Ovary (tissue), 9 donors: ENCODE data around the gene LRMDA. TPM values are rescaled to one million over a fixed set of nuclear protein-coding genes. Genes with fewer than 3 reads are reported as not detected.

Source experiments
- DNase-seq, 5 donors: peaks; one replicate each; pipeline ENCODE4 v3.0.0-alpha.2; 2019 to 2020
- H3K27ac ChIP-seq, 2 donors: fragments of 200-600 bp; one replicate each; pipeline versions ENCODE4 v1.5.1 to v1.8.0; 2019 to 2022
- H3K27me3 ChIP-seq: fragments of 200-600 bp; one replicate; pipeline ENCODE4 v1.8.0; 2022
- H3K36me3 ChIP-seq: fragments of 200-600 bp; sonication (generic); one replicate; pipeline ENCODE4 v1.5.1; 2019
- H3K4me1 ChIP-seq: one replicate; pipeline ENCODE4 v1.8.1; 2013; ENCODE audit warnings: mild to moderate bottlenecking, moderate library complexity; ENCODE audit not compliant: insufficient read depth
- H3K4me3 ChIP-seq: fragments of 200-600 bp; sonication (generic); one replicate; pipeline ENCODE4 v1.5.1; 2017
- H3K9me3 ChIP-seq, 2 donors: fragments of 200-600 bp in 1 of 2; sonication (generic) in 1 of 2; one replicate each; pipeline versions ENCODE4 v1.5.1 to v1.8.1; 2013 to 2019; ENCODE audit warnings: mild to moderate bottlenecking in 1 of 2, moderate library complexity in 1 of 2
- CTCF ChIP-seq, 3 donors: fragments of 450-650 bp in 2 of 3; fragments of 200-600 bp in 1 of 3; IDR thresholded peaks; one replicate each; pipeline versions ENCODE4 v1.5.1 to v1.8.0; 2016 to 2022; ENCODE audit warnings: antibody characterized with exemption in 3 of 3, mild to moderate bottlenecking in 1 of 3
- EP300 ChIP-seq: sonication (generic); formaldehyde crosslinking; IDR thresholded peaks from one replicate; pipeline ENCODE4 v1.6.1; 2017; ENCODE audit warnings: antibody characterized with exemption
- POLR2A ChIP-seq: fragments of 450-650 bp; IDR thresholded peaks from one replicate; pipeline ENCODE4 v1.6.1; 2017; ENCODE audit warnings: antibody characterized with exemption, mild to moderate bottlenecking, moderate library complexity
- WGBS, 3 donors: extraction: QIAGEN DNeasy Blood & Tissue Kit in 1 of 3; methylation state at CpG; one replicate each; pipeline versions ENCODE4 v1.1.5 to v1.1.7; 2013 to 2017; 5-methylcytosine and 5-hydroxymethylcytosine counted together
- intact Hi-C, 4 donors: fragments of 100-400 bp; cut with DNase I; formaldehyde crosslinking; loops; one replicate each; pipeline versions ENCODE4 v1.11.0 to v1.15.1; 2022 to 2023
- polyA plus RNA-seq, 2 donors: library from polyadenylated mRNA; stranded (reverse); fragments of 200-250 nt in 1 of 2; fragments of 350-450 nt in 1 of 2; fragmentation: Illumina TruSeq in 1 of 2; extraction: RNeasy Lipid Tissue Mini Kit (QIAGEN cat#74804) in 1 of 2; gene quantifications; one replicate each; pipeline ENCODE4 v1.2.3, GENCODE V29; 2013 to 2014
- total RNA-seq, 7 donors: library from RNA; depleted of rRNA in 2 of 7; stranded (reverse); fragments of >200 nt in 2 of 7; fragmentation: NEBNext Ultra II Directional in 3 of 7; extraction: Animal tissue kit (Norgen Biotek cat#: 25700) in 3 of 7; gene quantifications; one replicate each; pipeline versions ENCODE4 v1.1.0 to v1.2.4, GENCODE V29; 2016 to 2023
- donor health status: DM: no; HTN: no; CAD: no; lungs with moderate emphysema.
- donor health status: DM: no; HTN: no; CAD: no.
- donor health status: Bipolar disorder and iron deficiency.
- donor health status: DM: yes; HTN: yes; CAD: no.
- donor health status: DM: no; HTN: no; CAD: no.
- donor health status: DM: yes; HTN: yes; CAD: no.

The LRMDA gene
- total and polyA plus RNA-seq, 9 donors, result 14.8 to 30.7 (median 22.9) TPM

- WGBS, 3 donors, result 85 to 92% (median 86%) methylated on average over 3 of the region's 3 CpGs
- Histone ChIP-seq H3K27ac (no peak overlapping the region), H3K4me3 (no peak overlapping the region), H3K4me1 (no peaks in the 10 kb centered on the region), H3K27me3 (no peaks in the 10 kb centered on the region), H3K9me3 (no peaks in the 10 kb centered on the region), H3K36me3 (no peaks in the 10 kb centered on the region)
- TF ChIP-seq EP300, result no peak
- no peak for TF ChIP-seq CTCF (IDR thresholded peaks at IDR 0.05)
- no peak for TF ChIP-seq POLR2A
- intact Hi-C loops, result no loop called here
- no peak for DNase-seq
Measured at GRCh38 chr10:75438275-75438674, 6.9 kb downstream of the LRMDA start.

- 74 to 82% (median 82%) methylated on average over 4 of the region's 4 CpGs for WGBS, 3 donors
- intact Hi-C loops, result no loop called here
Measured at GRCh38 chr10:75439811-75440210, 8.4 kb downstream of the LRMDA start.

DNA sequence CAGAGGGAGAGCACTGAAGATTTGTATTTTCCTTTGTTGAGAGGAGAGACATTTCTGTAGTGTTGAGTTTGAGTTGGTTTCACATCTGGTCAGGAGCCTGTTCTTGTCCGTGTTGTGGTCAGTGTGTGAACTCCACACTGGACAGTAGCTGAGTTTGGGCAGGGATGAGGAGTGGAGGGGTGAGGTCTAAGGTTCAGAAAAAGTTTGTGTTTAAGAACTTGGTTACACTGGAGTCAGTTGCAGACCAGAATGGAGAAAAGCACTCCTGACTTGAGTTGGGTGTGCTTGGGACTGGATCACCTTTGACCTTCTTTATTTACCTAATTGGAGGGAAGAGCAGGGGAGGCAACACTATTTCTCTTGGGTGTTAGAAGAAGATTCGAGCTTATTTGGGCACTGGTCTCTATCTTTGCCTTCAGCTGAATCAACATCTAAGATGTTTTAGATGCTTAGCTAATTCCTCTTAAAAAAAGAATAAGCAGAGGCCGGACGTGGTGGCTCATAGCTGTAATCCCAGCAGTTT, 8.9 kb downstream of the LRMDA start:
- WGBS, 3 donors, result 93 to 96% (median 94%) methylated on average over 4 of the region's 4 CpGs
- Histone ChIP-seq H3K27me3 (no peaks in the 10 kb centered on the region), H3K4me1 (no peaks in the 10 kb centered on the region)

More at GRCh38 chr10:75439811-75440210, 8.4 kb downstream of the LRMDA start:
- Histone ChIP-seq H3K9me3 (peaks cover 0 to 4% of the 10 kb centered on the region in 2 donors), H3K4me1 (no peaks in the 10 kb centered on the region), H3K27me3 (no peaks in the 10 kb centered on the region), H3K36me3 (no peaks in the 10 kb centered on the region), H3K27ac (no peak overlapping the region), H3K4me3 (no peak overlapping the region)
- no peak for DNase-seq
- TF ChIP-seq POLR2A (no peak), CTCF (IDR thresholded peaks at IDR 0.05) (no peak), EP300 (no peak)

GRCh38 chr10:75441196-75441595, 9.8 kb downstream of the LRMDA start:
- TF ChIP-seq POLR2A, result no peak
- no peak for TF ChIP-seq CTCF (IDR thresholded peaks at IDR 0.05)
- TF ChIP-seq EP300, result no peak
- no peaks in the 10 kb centered on the region for H3K27me3 ChIP-seq
- intact Hi-C loops, result no loop called here
- no peaks in the 10 kb centered on the region for H3K4me1 ChIP-seq
- DNase-seq, result no peak
- peaks cover 0 to 7% of the 10 kb centered on the region in 2 donors for H3K9me3 ChIP-seq
- 86 to 96% (median 93%) methylated on average over 4 of the region's 4 CpGs for WGBS, 3 donors
- H3K36me3 ChIP-seq, result no peaks in the 10 kb centered on the region
- H3K27ac ChIP-seq, result no peak overlapping the region
- no peak overlapping the region for H3K4me3 ChIP-seq

More for the DNA sequence above, 8.9 kb downstream of the LRMDA start:
- Histone ChIP-seq H3K27ac (no peak overlapping the region), H3K4me3 (no peak overlapping the region), H3K9me3 (peaks cover 0 to 7% of the 10 kb centered on the region in 2 donors), H3K36me3 (no peaks in the 10 kb centered on the region)
- TF ChIP-seq EP300 (no peak), POLR2A (no peak)
- intact Hi-C loops, result no loop called here
- DNase-seq, result no peak

- no peak overlapping the region for H3K4me3 ChIP-seq
- no peak for DNase-seq
- H3K4me1 ChIP-seq, result no peaks in the 10 kb centered on the region
- intact Hi-C loops, result no loop called here
- H3K36me3 ChIP-seq, result no peaks in the 10 kb centered on the region
- H3K27ac ChIP-seq, result no peak overlapping the region
- no peaks in the 10 kb centered on the region for H3K27me3 ChIP-seq
- TF ChIP-seq POLR2A (no peak), CTCF (IDR thresholded peaks at IDR 0.05) (no peak), EP300 (no peak)
- peaks cover 0 to 7% of the 10 kb centered on the region in 2 donors for H3K9me3 ChIP-seq
Measured at GRCh38 chr10:75441682-75442081, 10.3 kb downstream of the LRMDA start.
